Ectodermal cell (in vitro differentiated cells): ENCODE results near the gene NUS1. TPM values are rescaled to one million over a fixed set of nuclear protein-coding genes. Genes with fewer than 3 reads are reported as not detected.
A peak's percentile ranks its signal among the peaks of the same experiment; 100 is the strongest.
"Not testable (repeated sequence)": the region's sequence is repeated elsewhere in the genome, so short reads cannot be mapped to it uniquely, and the experiment has no call there.

Experiments
- H3K27ac ChIP-seq: 2 replicates; pipeline ENCODE4 v1.7.0; 2013; ENCODE audit warnings: mild to moderate bottlenecking, low read depth, low read length; ENCODE audit not compliant: insufficient read depth, poor library complexity, severe bottlenecking
- H3K27me3 ChIP-seq: 2 replicates; pipeline ENCODE4 v1.7.0; 2013; ENCODE audit warnings: mild to moderate bottlenecking, low read length; ENCODE audit not compliant: insufficient read depth, control insufficient read depth, poor library complexity, severe bottlenecking
- H3K36me3 ChIP-seq: one replicate; pipeline ENCODE4 v1.7.0; 2013; ENCODE audit warnings: low read length; ENCODE audit not compliant: control insufficient read depth, insufficient read depth
- H3K4me1 ChIP-seq: one replicate; pipeline ENCODE4 v1.7.0; 2013; ENCODE audit warnings: low read length; ENCODE audit not compliant: control insufficient read depth, insufficient read depth
- H3K4me3 ChIP-seq: 2 replicates; pipeline ENCODE4 v1.7.0; 2013; ENCODE audit warnings: low read depth, low read length, control low read depth; ENCODE audit not compliant: insufficient read depth
- H3K9me3 ChIP-seq: 2 replicates; pipeline ENCODE4 v1.7.0; 2013; ENCODE audit warnings: mild to moderate bottlenecking, low read length, moderate library complexity; ENCODE audit not compliant: control insufficient read depth
- WGBS, 2 experiments: methylation state at CpG; one replicate each; pipeline ENCODE4 v1.1.7; 2013; ENCODE audit warnings: missing lambda C conversion rate in 2 of 2; 5-methylcytosine and 5-hydroxymethylcytosine counted together
- polyA plus RNA-seq, 4 experiments: library from polyadenylated mRNA; stranded (reverse); fragments of 50-300 nt; gene quantifications; one replicate each; pipeline ENCODE4 v1.2.3, GENCODE V29; 2013

Gene NUS1
- polyA plus RNA-seq (2013, experiment 1 of 4), result 49.7 TPM
- polyA plus RNA-seq (2013, experiment 2 of 4), result 50.4 TPM
- 42.9 TPM for polyA plus RNA-seq (2013, experiment 3 of 4)
- 45.9 TPM for polyA plus RNA-seq (2013, experiment 4 of 4)

GRCh38 chr6:117674991-117675657 lies at the start of gene NUS1:
TSS of gene NUS1 (plus strand) at chr6:117675469. CDS start at chr6:117675671, 202 bp downstream.
- Histone ChIP-seq H3K4me3 (peak within 1 kb of the TSS; percentile 82), H3K9me3 (no peaks in the 10 kb centered on the region), H3K27me3 (no peaks in the 10 kb centered on the region), H3K36me3 (no peaks in the 10 kb centered on the region), H3K27ac (no peak within 1 kb of the TSS), H3K4me1 (peaks cover 14% of the 10 kb centered on the region)
- WGBS, 2 experiments, result 1% methylated on average over 53 of the region's 53 CpGs

GRCh38 chr6:117627533-117627932 lies 47.7 kb upstream of the NUS1 start:
- H3K4me1 ChIP-seq, result no peaks in the 10 kb centered on the region
- no peak overlapping the region for H3K27ac ChIP-seq

GRCh38 chr6:117629119-117629660 lies 46.1 kb upstream of the NUS1 start:
- 88 to 100% methylated on average over 1 of the region's 1 CpG for WGBS, 2 experiments
- Histone ChIP-seq H3K36me3 (no peaks in the 10 kb centered on the region), H3K4me3 (no peak overlapping the region), H3K9me3 (peaks cover 3% of the 10 kb centered on the region), H3K4me1 (no peaks in the 10 kb centered on the region), H3K27me3 (no peaks in the 10 kb centered on the region), H3K27ac (no peak overlapping the region)

More at GRCh38 chr6:117627533-117627932, 47.7 kb upstream of the NUS1 start:
- no peaks in the 10 kb centered on the region for H3K36me3 ChIP-seq
- H3K4me3 ChIP-seq, result no peak overlapping the region
- peaks cover 10% of the 10 kb centered on the region for H3K9me3 ChIP-seq
- no peaks in the 10 kb centered on the region for H3K27me3 ChIP-seq

- H3K4me1 ChIP-seq, result no peaks in the 10 kb centered on the region
- WGBS, 2 experiments, result 93 to 100% methylated on average over 1 of the region's 1 CpG
- no peaks in the 10 kb centered on the region for H3K27me3 ChIP-seq
- H3K4me3 ChIP-seq, result no peak overlapping the region
- H3K9me3 ChIP-seq, result no peaks in the 10 kb centered on the region
- no peak overlapping the region for H3K27ac ChIP-seq
- H3K36me3 ChIP-seq, result no peaks in the 10 kb centered on the region
Observed at GRCh38 chr6:117637770-117638169, 37.5 kb upstream of the NUS1 start.

GRCh38 chr6:117642976-117643375 lies 32.3 kb upstream of the NUS1 start:
- Histone ChIP-seq H3K27ac (no peak overlapping the region), H3K36me3 (no peaks in the 10 kb centered on the region)
- 92 to 93% methylated on average over 2 of the region's 2 CpGs for WGBS, 2 experiments

GRCh38 chr6:117651984-117652383 lies 23.3 kb upstream of the NUS1 start:
- not testable (repeated sequence) for H3K36me3 ChIP-seq, H3K27ac ChIP-seq, H3K9me3 ChIP-seq, H3K27me3 ChIP-seq, H3K4me1 ChIP-seq, H3K4me3 ChIP-seq
- 93 to 94% methylated on average over 3 of the region's 3 CpGs for WGBS, 2 experiments

More at GRCh38 chr6:117642976-117643375, 32.3 kb upstream of the NUS1 start:
- Histone ChIP-seq H3K27me3 (no peaks in the 10 kb centered on the region), H3K4me1 (no peaks in the 10 kb centered on the region), H3K4me3 (no peak overlapping the region), H3K9me3 (no peaks in the 10 kb centered on the region)

GRCh38 chr6:117653949-117654348 lies 21.3 kb upstream of the NUS1 start:
- Histone ChIP-seq H3K9me3 (no peaks in the 10 kb centered on the region), H3K4me3 (no peak overlapping the region), H3K27me3 (no peaks in the 10 kb centered on the region), H3K4me1 (no peaks in the 10 kb centered on the region), H3K36me3 (no peaks in the 10 kb centered on the region), H3K27ac (no peak overlapping the region)
- 91 to 96% methylated on average over 2 of the region's 2 CpGs for WGBS, 2 experiments

- H3K36me3 ChIP-seq, result no peaks in the 10 kb centered on the region
- WGBS, 2 experiments, result 89 to 100% methylated on average over 1 to 2 of the region's 2 CpGs
- H3K4me1 ChIP-seq, result no peaks in the 10 kb centered on the region
- no peaks in the 10 kb centered on the region for H3K9me3 ChIP-seq
- H3K4me3 ChIP-seq, result no peak overlapping the region
- no peaks in the 10 kb centered on the region for H3K27me3 ChIP-seq
- no peak overlapping the region for H3K27ac ChIP-seq
Observed at GRCh38 chr6:117655380-117655779, 19.9 kb upstream of the NUS1 start.

- H3K9me3 ChIP-seq, result no peaks in the 10 kb centered on the region
- no peaks in the 10 kb centered on the region for H3K4me1 ChIP-seq
- H3K4me3 ChIP-seq, result no peak overlapping the region
- 83 to 95% methylated on average over 1 of the region's 1 CpG for WGBS, 2 experiments
- no peaks in the 10 kb centered on the region for H3K27me3 ChIP-seq
- H3K36me3 ChIP-seq, result no peaks in the 10 kb centered on the region
- no peak overlapping the region for H3K27ac ChIP-seq
Observed at GRCh38 chr6:117666881-117667280, 8.4 kb upstream of the NUS1 start.

GRCh38 chr6:117668736-117669135 lies 6.5 kb upstream of the NUS1 start:
- Histone ChIP-seq H3K36me3 (no peaks in the 10 kb centered on the region), H3K27ac (no peak overlapping the region), H3K4me3 (no peak overlapping the region)

More at GRCh38 chr6:117668736-117669135, 6.5 kb upstream of the NUS1 start:
- no peaks in the 10 kb centered on the region for H3K9me3 ChIP-seq
- no peaks in the 10 kb centered on the region for H3K4me1 ChIP-seq
- H3K27me3 ChIP-seq, result no peaks in the 10 kb centered on the region
